Measurements from ENCODE around the gene APOBEC2. TPM values are rescaled to one million over a fixed set of nuclear protein-coding genes. Genes with fewer than 3 reads are reported as not detected.
A peak's percentile ranks its signal among the peaks of the same experiment; 100 is the strongest.
"Not testable (repeated sequence)": the region's sequence is repeated elsewhere in the genome, so short reads cannot be mapped to it uniquely, and the experiment has no call there.

APOBEC2 gene
- total RNA-seq, result 1 to 10 TPM; 2.3 to 4.0 TPM

DNA sequence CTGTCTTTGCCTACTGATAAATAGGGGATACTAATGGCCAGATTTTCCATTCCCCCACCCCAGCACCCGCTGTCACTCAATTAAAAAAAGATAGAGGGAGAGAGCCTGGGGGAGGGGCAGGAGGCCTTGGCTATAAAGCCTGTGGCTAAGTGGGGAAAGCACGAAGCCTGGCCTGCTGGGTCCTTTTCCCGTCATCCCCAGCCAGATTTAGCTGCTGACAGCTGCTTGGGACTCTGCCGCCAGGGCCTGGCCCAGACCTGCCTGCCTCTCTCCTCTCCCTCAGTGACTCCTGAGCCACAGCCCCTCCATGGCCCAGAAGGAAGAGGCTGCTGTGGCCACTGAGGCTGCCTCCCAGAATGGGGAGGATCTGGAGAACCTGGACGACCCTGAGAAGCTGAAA is at the start of gene APOBEC2:
TSS of gene APOBEC2 (plus strand) at position 162 of the 400 bp plus-strand sequence. CDS start at position 308, 146 bp downstream.
- DNase-seq, result peak; percentile 68 to 84 (median 77)
- TF ChIP-seq POLR2A (IDR thresholded peaks at IDR 0.05), result peak in 2 of 3 donors; percentile 41 to 59
- TF ChIP-seq, protein P1, sequence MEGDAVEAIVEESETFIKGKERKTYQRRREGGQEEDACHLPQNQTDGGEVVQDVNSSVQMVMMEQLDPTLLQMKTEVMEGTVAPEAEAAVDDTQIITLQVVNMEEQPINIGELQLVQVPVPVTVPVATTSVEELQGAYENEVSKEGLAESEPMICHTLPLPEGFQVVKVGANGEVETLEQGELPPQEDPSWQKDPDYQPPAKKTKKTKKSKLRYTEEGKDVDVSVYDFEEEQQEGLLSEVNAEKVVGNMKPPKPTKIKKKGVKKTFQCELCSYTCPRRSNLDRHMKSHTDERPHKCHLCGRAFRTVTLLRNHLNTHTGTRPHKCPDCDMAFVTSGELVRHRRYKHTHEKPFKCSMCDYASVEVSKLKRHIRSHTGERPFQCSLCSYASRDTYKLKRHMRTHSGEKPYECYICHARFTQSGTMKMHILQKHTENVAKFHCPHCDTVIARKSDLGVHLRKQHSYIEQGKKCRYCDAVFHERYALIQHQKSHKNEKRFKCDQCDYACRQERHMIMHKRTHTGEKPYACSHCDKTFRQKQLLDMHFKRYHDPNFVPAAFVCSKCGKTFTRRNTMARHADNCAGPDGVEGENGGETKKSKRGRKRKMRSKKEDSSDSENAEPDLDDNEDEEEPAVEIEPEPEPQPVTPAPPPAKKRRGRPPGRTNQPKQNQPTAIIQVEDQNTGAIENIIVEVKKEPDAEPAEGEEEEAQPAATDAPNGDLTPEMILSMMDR (IDR thresholded peaks at IDR 0.05), result no peak
- WGBS, 2 donors, result 21 to 30% methylated on average over 4 to 5 of the region's 5 CpGs
- intact Hi-C loops (cut with DNase I), result no loop called here
- Histone ChIP-seq H3K4me1 (peaks cover 77% of the 10 kb centered on the region), H3K27me3 (no peaks in the 10 kb centered on the region), H3K36me3 (replicated peaks in 1 of 2; ENCODE audit: insufficient read depth in 1 of 2, low read depth in 2 of 2) (no peaks in the 10 kb centered on the region), H3K4me3 (no peak within 1 kb of the TSS), H3K27ac (peak within 1 kb of the TSS; percentile 40 to 87 (median 84)), H3K9me3 (no peaks in the 10 kb centered on the region)
- peak; percentile 78 for ATAC-seq

GRCh38 chr6:41006217-41006616 is 46.8 kb upstream of the APOBEC2 start:
- H3K27ac ChIP-seq; H3K4me3 ChIP-seq; H3K36me3 ChIP-seq (replicated peaks in 1 of 2; ENCODE audit: insufficient read depth in 1 of 2, low read depth in 2 of 2); H3K9me3 ChIP-seq; H3K27me3 ChIP-seq; intact Hi-C loops (cut with DNase I): not testable (repeated sequence)
- 18 to 21% methylated on average over 7 of the region's 7 CpGs for WGBS, 2 donors
- H3K4me1 ChIP-seq, result peaks cover 17% of the 10 kb centered on the region
- TF ChIP-seq, protein P1 (IDR thresholded peaks at IDR 0.05), result peak; percentile 36 to 87 (median 69)
- DNase-seq, result peak; percentile 69 to 76 (median 72)
- ATAC-seq, result peak; percentile 84

- WGBS, 2 donors, result 84 to 87% methylated on average over 4 of the region's 4 CpGs
Observed at GRCh38 chr6:41006980-41007379, 46.0 kb upstream of the APOBEC2 start.

GRCh38 chr6:41008011-41008410 is 45.0 kb upstream of the APOBEC2 start:
- peaks cover 25% of the 10 kb centered on the region for H3K4me1 ChIP-seq
- DNase-seq (no peak), ATAC-seq (no peak)
- TF ChIP-seq POLR2A (IDR thresholded peaks at IDR 0.05), result no peak
- TF ChIP-seq, protein P1 (IDR thresholded peaks at IDR 0.05), result no peak
- 97% methylated on average over 3 of the region's 3 CpGs for WGBS, 2 donors
- H3K4me3 ChIP-seq, result no peak overlapping the region
- H3K36me3 ChIP-seq (replicated peaks in 1 of 2; ENCODE audit: insufficient read depth in 1 of 2, low read depth in 2 of 2), result no peaks in the 10 kb centered on the region
- H3K27me3 ChIP-seq, result no peaks in the 10 kb centered on the region
- no peaks in the 10 kb centered on the region for H3K9me3 ChIP-seq
- intact Hi-C loops (cut with DNase I), result no loop called here
- no peak overlapping the region for H3K27ac ChIP-seq

More at GRCh38 chr6:41006980-41007379, 46.0 kb upstream of the APOBEC2 start:
- H3K9me3 ChIP-seq; H3K4me3 ChIP-seq; DNase-seq; intact Hi-C loops (cut with DNase I); H3K27ac ChIP-seq; H3K27me3 ChIP-seq; ATAC-seq; H3K36me3 ChIP-seq (replicated peaks in 1 of 2; ENCODE audit: insufficient read depth in 1 of 2, low read depth in 2 of 2): not testable (repeated sequence)
- peaks cover 22% of the 10 kb centered on the region for H3K4me1 ChIP-seq

- no peaks in the 10 kb centered on the region for H3K9me3 ChIP-seq
- no peak for DNase-seq
- peaks cover 41% of the 10 kb centered on the region for H3K4me1 ChIP-seq
- H3K36me3 ChIP-seq (replicated peaks in 1 of 2; ENCODE audit: insufficient read depth in 1 of 2, low read depth in 2 of 2), result no peaks in the 10 kb centered on the region
- no peak overlapping the region for H3K4me3 ChIP-seq
- ATAC-seq, result no peak
- H3K27me3 ChIP-seq, result no peaks in the 10 kb centered on the region
- H3K27ac ChIP-seq, result no peak overlapping the region
- WGBS, 2 donors, result 93 to 100% methylated on average over 1 of the region's 1 CpG
- intact Hi-C loops (cut with DNase I), result no loop called here
- TF ChIP-seq, protein P1 (IDR thresholded peaks at IDR 0.05), result no peak
- no peak for TF ChIP-seq POLR2A (IDR thresholded peaks at IDR 0.05)
Observed at GRCh38 chr6:41009669-41010068, 43.3 kb upstream of the APOBEC2 start.
